Endothelial cell of umbilical vein (primary cell): ENCODE measurements around the gene DUS1L. TPM values are rescaled to one million over a fixed set of nuclear protein-coding genes. Genes with fewer than 3 reads are reported as not detected.

Experiments
- BruUV-seq: library from RNA; stranded (reverse); fragments of 400-500 nt; replicated peaks from 2 replicates; lab custom pipeline; 2021; lab: Mats Ljungman, UMichigan
- CTCF ChIA-PET: fragments of 300-600, 350-600 bp; sonication (Branson Sonifier 250); formaldehyde crosslinking; loops from one replicate; lab custom pipeline; 2021; ENCODE audit warnings: antibody characterized with exemption, inconsistent platforms; lab: Charles Lee
- POLR2A ChIA-PET: fragments of 300-600, 350-600 bp; sonication (Branson Sonifier 250); formaldehyde crosslinking; loops from one replicate; lab custom pipeline; 2021; ENCODE audit warnings: antibody characterized with exemption, inconsistent platforms; lab: Charles Lee
- DNase-seq: peaks from one replicate; pipeline ENCODE4 v3.0.0-alpha.2; 2011; ENCODE audit warnings: low read depth, low spot score
- FAIRE-seq: peaks from 2 replicates; lab custom pipeline; 2011; peaks lifted over from hg19 to GRCh38; lab: Jason Lieb, UNC
- H2AFZ ChIP-seq: 2 replicates; pipeline ENCODE4 v1.6.0; 2012; ENCODE audit warnings: low read depth, low read length, control low read depth, inconsistent platforms
- H3K27ac ChIP-seq: 2 replicates; pipeline ENCODE4 v1.5.1; 2011; ENCODE audit warnings: low read depth, mild to moderate bottlenecking, control low read depth, low read length, moderate library complexity; ENCODE audit not compliant: insufficient read depth
- H3K27me3 ChIP-seq, 2 experiments: 2 replicates each; pipeline versions ENCODE4 v1.6.0 to v1.6.1; 2011; ENCODE audit warnings: low read length in 2 of 2, mixed read lengths in 1 of 2; ENCODE audit not compliant: control insufficient read depth in 2 of 2, insufficient read depth in 2 of 2
- H3K36me3 ChIP-seq, 2 experiments: 2 replicates in 1 of 2; 3 replicates in 1 of 2; pipeline ENCODE4 v1.5.1; 2011; ENCODE audit warnings: low read length in 2 of 2, mild to moderate bottlenecking in 1 of 2, moderate library complexity in 1 of 2; ENCODE audit not compliant: control insufficient read depth in 2 of 2, insufficient read depth in 2 of 2; ENCODE audit errors: extremely low read depth in 1 of 2
- H3K4me1 ChIP-seq: 3 replicates; pipeline ENCODE4 v1.5.1; 2011; ENCODE audit warnings: mild to moderate bottlenecking, low read length; ENCODE audit not compliant: control insufficient read depth, insufficient read depth; ENCODE audit errors: extremely low read depth
- H3K4me2 ChIP-seq: 2 replicates; pipeline ENCODE4 v1.6.1; 2011; ENCODE audit warnings: low read length, control low read depth, mixed read lengths; ENCODE audit not compliant: insufficient read depth
- H3K4me3 ChIP-seq, 3 experiments: fragments of 200-600 bp in 1 of 3; sonication (generic), shearing (Covaris generic) in 1 of 3; replicated peaks in 1 of 3; 2 replicates each; pipeline ENCODE4 v1.5.1; 2011 to 2016; ENCODE audit warnings: control low read depth in 3 of 3, low read length in 3 of 3, mild to moderate bottlenecking in 2 of 3, inconsistent platforms in 1 of 3, low read depth in 1 of 3, moderate library complexity in 1 of 3; ENCODE audit not compliant: insufficient read depth in 1 of 3
- H3K79me2 ChIP-seq: 2 replicates; pipeline ENCODE4 v1.6.0; 2012; ENCODE audit warnings: low read length, inconsistent platforms; ENCODE audit not compliant: control insufficient read depth, insufficient read depth
- H3K9ac ChIP-seq: replicated peaks from 2 replicates; pipeline ENCODE3; 2011; ENCODE audit warnings: low read length, control low read depth; ENCODE audit not compliant: insufficient read depth; ENCODE audit errors: extremely low read depth
- H3K9me1 ChIP-seq: replicated peaks from 3 replicates; pipeline ENCODE4 v1.6.0; 2011; ENCODE audit warnings: mild to moderate bottlenecking, low read length; ENCODE audit not compliant: control insufficient read depth, insufficient read depth; ENCODE audit errors: extremely low read depth
- H3K9me3 ChIP-seq: replicated peaks from 2 replicates; pipeline ENCODE4 v1.5.1; 2012; ENCODE audit warnings: low read length, inconsistent platforms; ENCODE audit not compliant: control insufficient read depth, insufficient read depth
- H4K20me1 ChIP-seq: replicated peaks from 2 replicates; pipeline ENCODE3; 2011; ENCODE audit warnings: mild to moderate bottlenecking, low read length; ENCODE audit not compliant: control insufficient read depth, insufficient read depth; ENCODE audit errors: extremely low read depth
- CTCF ChIP-seq, 2 donors: IDR thresholded peaks; 1 replicate in 1 of 2; 2 replicates in 1 of 2; pipeline ENCODE4 v1.5.1; 2011; ENCODE audit warnings: low read length in 2 of 2, mild to moderate bottlenecking in 2 of 2, moderate library complexity in 2 of 2, control low read depth in 1 of 2, inconsistent platforms in 1 of 2, low read depth in 1 of 2; ENCODE audit not compliant: insufficient read depth in 1 of 2; ENCODE audit errors: extremely low read depth in 1 of 2
- EZH2 ChIP-seq: IDR thresholded peaks from 2 replicates; pipeline ENCODE4 v1.6.1; 2012; ENCODE audit warnings: borderline replicate concordance, low read depth, mild to moderate bottlenecking, moderate library complexity, low read length, inconsistent platforms; ENCODE audit not compliant: severe bottlenecking
- FOS ChIP-seq: IDR thresholded peaks from 2 replicates; pipeline ENCODE4 v1.6.1; 2011; ENCODE audit warnings: mild to moderate bottlenecking, low read length, moderate library complexity, borderline replicate concordance; ENCODE audit not compliant: insufficient read depth
- GATA2 ChIP-seq: IDR thresholded peaks from 2 replicates; pipeline ENCODE4 v1.7.0; 2011; ENCODE audit warnings: low read depth, mild to moderate bottlenecking, moderate library complexity, mixed read lengths, low read length; ENCODE audit not compliant: insufficient read length, insufficient read depth
- JUN ChIP-seq: IDR thresholded peaks from 2 replicates; pipeline ENCODE4 v1.6.1; 2011; ENCODE audit warnings: borderline replicate concordance, low read depth; ENCODE audit not compliant: insufficient read length, insufficient read depth
- MAX ChIP-seq: IDR thresholded peaks from 2 replicates; pipeline ENCODE4 v1.6.1; 2011; ENCODE audit not compliant: insufficient read depth, insufficient read length
- MYC ChIP-seq: IDR thresholded peaks from one replicate; pipeline ENCODE4 v1.6.1; 2011; ENCODE audit warnings: mild to moderate bottlenecking, low read depth, low read length
- POLR2A ChIP-seq: IDR thresholded peaks from 2 replicates; pipeline ENCODE4 v1.6.1; 2012; ENCODE audit warnings: low read depth, mild to moderate bottlenecking, control low read depth, low read length
- POLR2AphosphoS5 ChIP-seq: IDR thresholded peaks from 2 replicates; pipeline ENCODE4 v1.6.1; 2012; ENCODE audit warnings: low read depth, mild to moderate bottlenecking, control low read depth, low read length, moderate library complexity; ENCODE audit not compliant: insufficient read depth
- dilution Hi-C: fragments of 300-500 bp; cut with MboI; formaldehyde crosslinking; loops from one replicate; pipeline ENCODE4 v1.15.0; 2019; ENCODE audit warnings: low sequenced_read_pairs; ENCODE audit not compliant: extremely low pct_ligation_motif_present
- intact Hi-C: fragments of 100-400 bp; cut with micrococcal nuclease; formaldehyde crosslinking; loops from one replicate; pipeline ENCODE4 v1.10.0; 2022
- polyA plus RNA-seq, 4 experiments: library from polyadenylated mRNA; depleted of rRNA in 3 of 4; stranded (reverse) in 3 of 4; unstranded in 1 of 4; fragments of >200 nt; gene quantifications; 2 replicates each; pipeline versions ENCODE4 v1.2.1 to v1.2.3, GENCODE V29; 2011 to 2012; ENCODE audit warnings: missing spikeins in 1 of 4
- total RNA-seq: library from RNA; stranded (reverse); gene quantifications from 2 replicates; pipeline ENCODE4 v1.2.3, GENCODE V29; 2021

Gene DUS1L
- total and polyA plus RNA-seq, 2 donors (not counting 3 experiments of a cell fraction or from before 2014, with no cell fraction given) = 60.1 to 92.9 TPM

- no peak overlapping the region for H3K4me2 ChIP-seq
- no peaks in the 10 kb centered on the region for H3K9me1 ChIP-seq
- no peak overlapping the region for H2AFZ ChIP-seq
- dilution Hi-C loops = no loop called here
- no peaks in the 10 kb centered on the region for H3K79me2 ChIP-seq
- H3K9me3 ChIP-seq = no peaks in the 10 kb centered on the region
- BruUV-seq = no TSS peak
- TF ChIP-seq POLR2AphosphoS5 = no peak
- TF ChIP-seq MAX = no peak
- no peak for TF ChIP-seq EZH2
- no peak for TF ChIP-seq JUN
- TF ChIP-seq FOS = no peak
- no peak for TF ChIP-seq CTCF (IDR thresholded peaks at IDR 0.05; ENCODE audit: extremely low read depth in 1 of 2, insufficient read depth in 1 of 2, low read depth in 1 of 2, low read length in 2 of 2)
- TF ChIP-seq MYC = no peak
- TF ChIP-seq GATA2 = no peak
- no peak for TF ChIP-seq POLR2A
- intact Hi-C loops = no loop called here
- POLR2A ChIA-PET = no interaction called here
- no peak for DNase-seq
- FAIRE-seq = no peak
- no peak overlapping the region for H3K4me3 ChIP-seq
- no peaks in the 10 kb centered on the region for H3K4me1 ChIP-seq
- no peak overlapping the region for H3K27ac ChIP-seq
- H3K36me3 ChIP-seq = peaks cover 27 to 46% of the 10 kb centered on the region in 2 experiments
- H3K9ac ChIP-seq = no peak overlapping the region
- CTCF ChIA-PET = no interaction called here
- H4K20me1 ChIP-seq = no peaks in the 10 kb centered on the region
- no peaks in the 10 kb centered on the region for H3K27me3 ChIP-seq
These were observed 13.5 kb upstream of the DUS1L start for GRCh38 chr17:82079001-82079677.
